HFF-Myc (cell line): ENCODE results near the gene KAZN.

Experiments used
- DNase-seq: peaks from one replicate; pipeline ENCODE4 v3.0.0-alpha.2; 2011; ENCODE audit warnings: low read depth; ENCODE audit errors: extremely low read depth
- H3K4me3 ChIP-seq: replicated peaks from 2 replicates; pipeline ENCODE4 v1.5.1; 2011; ENCODE audit warnings: low read depth, mild to moderate bottlenecking, control low read depth, low read length
- TF ChIP-seq, protein P1 (sequence below): IDR thresholded peaks from 2 replicates; pipeline ENCODE4 v1.5.1; 2012; ENCODE audit warnings: mild to moderate bottlenecking, low read depth, low read length, control low read depth; ENCODE audit errors: missing control alignments

Gene KAZN

DNA sequence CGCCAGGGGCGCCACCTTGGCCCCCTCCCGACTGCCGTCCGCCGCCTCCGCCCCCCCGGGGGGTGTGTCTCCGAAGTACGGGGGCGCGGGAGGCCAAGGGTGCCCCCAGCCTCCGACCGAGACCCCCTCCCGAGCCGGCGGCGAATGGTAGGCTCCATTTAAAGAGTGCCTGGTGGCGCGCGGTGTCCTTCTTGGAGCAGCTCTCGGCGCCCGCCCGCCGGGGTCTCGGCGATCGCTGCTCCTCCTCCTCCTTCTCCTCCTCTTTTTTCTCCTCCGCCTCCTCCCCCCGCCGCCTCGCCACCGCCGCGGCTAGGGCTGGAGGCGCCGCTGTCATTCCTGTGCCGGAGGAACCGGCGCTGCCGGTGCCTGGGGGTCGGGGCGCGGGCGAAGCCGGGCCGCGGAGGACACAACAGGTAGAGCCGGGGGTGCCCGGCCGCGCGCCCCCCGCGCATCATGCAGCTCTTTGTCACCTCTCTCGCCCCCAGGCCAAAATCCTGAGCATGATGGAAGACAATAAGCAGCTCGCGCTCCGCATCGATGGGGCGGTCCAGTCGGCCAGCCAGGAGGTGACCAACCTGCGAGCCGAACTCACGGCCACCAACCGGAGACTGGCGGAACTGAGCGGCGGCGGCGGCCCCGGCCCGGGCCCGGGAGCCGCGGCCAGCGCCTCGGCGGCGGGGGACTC lies at the start of gene KAZN:
KAZN (plus strand) TSS at position 188 of the 685 bp plus-strand sequence.
- TF ChIP-seq, protein P1, sequence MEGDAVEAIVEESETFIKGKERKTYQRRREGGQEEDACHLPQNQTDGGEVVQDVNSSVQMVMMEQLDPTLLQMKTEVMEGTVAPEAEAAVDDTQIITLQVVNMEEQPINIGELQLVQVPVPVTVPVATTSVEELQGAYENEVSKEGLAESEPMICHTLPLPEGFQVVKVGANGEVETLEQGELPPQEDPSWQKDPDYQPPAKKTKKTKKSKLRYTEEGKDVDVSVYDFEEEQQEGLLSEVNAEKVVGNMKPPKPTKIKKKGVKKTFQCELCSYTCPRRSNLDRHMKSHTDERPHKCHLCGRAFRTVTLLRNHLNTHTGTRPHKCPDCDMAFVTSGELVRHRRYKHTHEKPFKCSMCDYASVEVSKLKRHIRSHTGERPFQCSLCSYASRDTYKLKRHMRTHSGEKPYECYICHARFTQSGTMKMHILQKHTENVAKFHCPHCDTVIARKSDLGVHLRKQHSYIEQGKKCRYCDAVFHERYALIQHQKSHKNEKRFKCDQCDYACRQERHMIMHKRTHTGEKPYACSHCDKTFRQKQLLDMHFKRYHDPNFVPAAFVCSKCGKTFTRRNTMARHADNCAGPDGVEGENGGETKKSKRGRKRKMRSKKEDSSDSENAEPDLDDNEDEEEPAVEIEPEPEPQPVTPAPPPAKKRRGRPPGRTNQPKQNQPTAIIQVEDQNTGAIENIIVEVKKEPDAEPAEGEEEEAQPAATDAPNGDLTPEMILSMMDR = no peak
- DNase-seq = no peak
- no peak within 1 kb of the TSS for H3K4me3 ChIP-seq

DNA sequence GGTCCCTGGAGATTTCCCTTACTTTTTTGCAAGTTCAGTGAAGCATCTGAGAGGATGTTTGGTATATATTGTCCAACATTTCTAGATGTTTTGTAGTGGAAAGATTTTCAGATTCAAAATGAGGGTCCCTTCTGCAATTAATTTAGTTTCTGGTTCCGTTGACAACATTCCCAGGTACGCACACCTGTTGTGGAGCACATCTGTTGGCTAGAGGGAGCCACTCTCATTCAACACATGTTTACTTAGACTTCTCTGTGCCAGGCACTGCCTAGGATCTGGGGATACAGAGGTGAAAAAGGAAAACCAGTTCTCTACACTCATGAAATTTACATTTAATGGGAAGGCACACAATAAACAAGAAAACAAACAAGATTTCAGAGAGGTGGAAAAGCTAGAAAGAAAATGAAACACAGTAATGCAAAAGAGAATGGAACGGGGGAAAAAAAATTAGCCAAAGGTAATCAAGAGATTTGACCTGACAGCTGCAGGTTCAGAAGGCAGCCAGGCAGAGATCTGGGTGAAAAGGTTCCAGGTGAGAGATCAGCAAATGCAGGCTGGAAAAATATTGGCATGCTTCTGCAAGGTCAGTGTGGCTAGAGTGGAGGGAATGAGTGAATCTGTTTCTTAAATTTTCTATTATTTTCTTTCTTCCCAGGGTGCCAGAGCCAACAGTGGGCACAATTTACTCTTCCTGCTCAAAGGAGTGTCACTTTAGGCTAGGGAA lies 48.4 kb upstream of the KAZN start:
- DNase-seq = no peak
- TF ChIP-seq, protein P1 = no peak
- H3K4me3 ChIP-seq = no peak overlapping the region

DNA sequence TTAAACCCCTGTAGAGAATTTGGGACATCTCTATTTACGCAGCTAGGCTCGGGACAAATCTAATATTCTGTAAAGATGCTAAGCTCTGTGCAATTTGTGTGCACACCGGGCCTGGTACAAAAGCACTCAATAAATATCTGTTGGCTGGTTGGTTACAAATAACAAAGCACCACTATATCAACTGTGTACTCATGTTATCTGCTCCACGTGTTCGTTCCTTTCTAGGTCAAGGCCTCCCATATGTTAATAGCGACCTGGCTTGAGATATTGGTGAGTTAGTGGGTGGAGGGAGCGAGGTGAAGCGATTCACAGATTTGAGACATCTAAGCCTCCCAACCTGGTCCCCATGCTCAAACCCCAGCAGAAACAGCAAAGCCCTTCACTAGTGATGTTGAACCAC lies 47.1 kb upstream of the KAZN start:
- no peak for DNase-seq
- H3K4me3 ChIP-seq = no peak overlapping the region
- TF ChIP-seq, protein P1 = no peak

DNA sequence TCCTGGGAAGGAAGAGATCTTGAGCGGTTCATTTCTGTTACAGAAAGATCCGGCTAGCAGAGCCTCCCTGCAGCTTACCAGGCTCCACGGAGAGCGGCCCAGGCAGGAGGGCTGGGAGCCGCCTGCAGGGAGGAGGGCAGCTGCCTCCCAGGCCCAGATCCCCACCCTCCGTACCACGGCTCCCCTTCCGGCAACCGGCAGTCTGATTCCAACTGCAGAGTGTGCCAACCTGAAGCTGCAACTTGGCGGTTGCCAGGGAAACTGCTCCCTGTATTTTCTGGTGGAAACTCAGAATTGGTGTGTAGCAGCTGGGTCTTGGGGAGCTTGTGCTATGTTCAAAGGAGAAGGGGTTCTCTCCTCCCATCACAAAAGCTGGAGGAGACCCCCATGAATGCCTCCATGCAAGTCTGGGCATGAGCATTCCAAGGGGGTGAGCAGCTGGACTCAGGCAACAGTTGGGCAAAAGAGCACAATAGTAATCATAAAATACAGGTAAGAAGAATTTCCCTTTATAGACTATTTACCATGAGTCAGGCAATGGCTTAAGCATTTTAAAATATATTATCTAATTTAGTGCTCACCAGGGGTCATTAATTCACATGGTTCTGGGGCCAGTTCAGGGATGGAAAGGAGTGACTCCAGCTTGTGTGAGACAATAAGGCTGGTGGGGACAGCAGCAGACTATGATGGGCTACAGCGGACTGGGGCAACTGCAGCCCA lies 46.1 kb upstream of the KAZN start:
- DNase-seq = no peak
- TF ChIP-seq, protein P1 = no peak
- H3K4me3 ChIP-seq = no peak overlapping the region

DNA sequence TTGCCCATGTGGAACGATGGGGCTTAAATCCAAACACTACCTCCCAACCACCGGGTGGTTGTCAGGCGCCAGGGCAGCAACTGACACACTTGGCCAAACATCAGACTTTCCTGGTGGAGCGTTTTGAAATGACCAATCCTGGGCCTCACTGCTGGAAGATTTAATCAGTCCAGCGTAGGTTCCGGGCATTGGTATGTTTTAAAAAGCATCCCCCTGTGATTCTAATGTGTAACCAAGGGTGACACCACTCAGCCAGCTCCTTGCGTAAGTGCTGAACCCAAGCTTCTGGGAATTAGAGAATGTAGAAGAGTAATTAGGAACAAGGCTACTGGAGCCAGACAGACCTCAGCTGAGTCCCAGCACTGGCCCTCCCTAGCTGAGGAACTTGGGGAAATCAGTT lies 44.8 kb upstream of the KAZN start:
- DNase-seq = no peak
- no peak overlapping the region for H3K4me3 ChIP-seq
- TF ChIP-seq, protein P1 = no peak

DNA sequence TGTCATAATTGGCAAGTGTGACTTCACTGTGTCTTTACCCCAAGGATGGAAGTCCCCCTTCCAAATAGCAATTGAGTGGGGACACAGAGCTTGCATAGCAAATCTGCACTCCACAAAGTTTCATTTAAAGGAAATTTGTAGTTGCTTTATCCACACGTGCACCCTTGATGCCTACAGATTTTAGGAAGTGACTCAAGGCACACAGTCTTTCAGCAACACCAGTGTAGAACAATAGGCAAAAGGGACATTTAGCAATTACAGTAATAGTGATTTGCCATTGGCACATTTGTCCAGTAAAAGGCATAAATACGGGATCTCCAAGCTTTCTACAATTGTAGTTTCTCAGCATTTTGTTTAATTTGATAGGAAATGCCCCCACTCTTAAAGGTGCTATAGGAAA lies 43.4 kb upstream of the KAZN start:
- TF ChIP-seq, protein P1 = no peak
- H3K4me3 ChIP-seq = no peak overlapping the region
- DNase-seq = no peak
